Mucosa of descending colon (tissue), 3 donors: Measurements from ENCODE around the gene PIK3C2B. TPM values are rescaled to one million over a fixed set of nuclear protein-coding genes. Genes with fewer than 3 reads are reported as not detected.
"Not testable (repeated sequence)": the region's sequence is repeated elsewhere in the genome, so short reads cannot be mapped to it uniquely, and the experiment has no call there.

Experiments
- ATAC-seq: fragments of 200-7000 bp; cut with Tn5 transposase; one replicate; pipeline ENCODE4 v1.9.1; 2020; ENCODE audit warnings: mild to moderate bottlenecking, moderate library complexity
- DNase-seq, 3 donors: peaks; one replicate each; pipeline ENCODE4 v3.0.0-alpha.2; 2020
- H3K36me3 ChIP-seq: fragments of 200-600 bp; one replicate; pipeline ENCODE4 v1.8.0; 2021; ENCODE audit warnings: low read depth, mild to moderate bottlenecking
- H3K4me1 ChIP-seq: fragments of 200-600 bp; one replicate; pipeline ENCODE4 v1.8.0; 2021; ENCODE audit warnings: low read depth, mild to moderate bottlenecking
- H3K4me3 ChIP-seq: fragments of 200-600 bp; one replicate; pipeline ENCODE4 v1.8.0; 2021; ENCODE audit warnings: mild to moderate bottlenecking
- H3K9me3 ChIP-seq: fragments of 200-600 bp; one replicate; pipeline ENCODE4 v1.8.0; 2021; ENCODE audit warnings: mild to moderate bottlenecking
- intact Hi-C, 2 donors: fragments of 100-400 bp; cut with DNase I in 1 of 2; cut with micrococcal nuclease in 1 of 2; formaldehyde crosslinking; loops; one replicate each; pipeline versions ENCODE4 v1.11.0 to v1.11.1; 2022; cut with DNase I, micrococcal nuclease
- total RNA-seq, 3 donors: library from RNA; stranded (reverse); fragmentation: NEBNext Ultra II Directional in 2 of 3; extraction: Animal tissue kit (Norgen Biotek cat#: 25700) in 2 of 3; gene quantifications; one replicate each; pipeline versions ENCODE4 v1.2.1 to v1.2.4, GENCODE V29; 2021 to 2023
- TF ChIP-seq, protein P1 (sequence below): fragments of 200-600 bp; IDR thresholded peaks from one replicate; pipeline ENCODE4 v1.8.0; 2022; ENCODE audit warnings: antibody characterized with exemption, mild to moderate bottlenecking
- donor health status: DM: no; HTN: no; CAD: no; lungs with moderate emphysema.
- donor health status: DM: no; HTN: no; CAD: no.
- donor health status: DM: no; HTN: yes; CAD: no.

PIK3C2B gene
- total RNA-seq, 3 donors from 2014 or later = 66.5 to 117 (median 90.4) TPM

DNA sequence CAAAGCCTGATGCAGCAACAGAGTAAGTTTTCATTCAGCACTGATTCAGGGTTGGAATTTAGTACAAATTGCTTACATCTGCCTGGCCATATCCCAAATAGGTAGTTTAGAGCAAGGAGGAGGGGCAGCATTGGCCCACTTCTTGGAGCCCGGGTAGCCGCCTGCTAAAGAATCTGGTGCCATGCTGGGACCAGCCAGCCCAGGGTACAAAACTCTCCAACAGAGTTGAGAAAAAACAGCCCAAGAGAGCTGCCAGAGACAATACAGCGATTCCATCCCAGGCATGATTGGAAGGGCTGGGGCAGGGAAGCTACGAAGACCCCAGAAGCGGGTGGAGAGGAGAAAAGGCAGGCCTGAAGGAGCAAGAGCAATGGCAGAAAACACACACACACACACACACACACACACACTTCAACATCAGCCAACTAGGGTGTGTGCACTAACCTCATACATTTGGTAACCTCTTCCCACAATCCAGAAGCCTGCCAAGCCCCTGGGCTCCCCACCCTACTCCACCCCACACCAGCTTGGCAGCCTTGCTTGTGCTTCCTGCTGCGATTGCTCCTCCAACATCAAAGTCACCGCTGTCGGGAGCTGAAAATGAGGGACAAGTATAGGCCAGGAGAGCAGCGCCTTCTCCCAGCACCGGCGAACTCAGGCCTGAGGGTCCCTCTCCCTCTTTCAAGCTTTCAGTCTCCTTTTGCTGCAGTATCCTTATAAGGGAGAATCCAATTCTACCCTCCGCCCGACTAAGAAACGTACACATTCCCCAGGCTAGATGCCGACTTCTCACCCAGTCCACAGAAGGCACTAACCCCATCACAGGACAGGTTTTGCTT is 1.2 kb downstream of the PIK3C2B start:
- Histone ChIP-seq H3K4me1 (peaks cover 27% of the 10 kb centered on the region), H3K9me3 (no peaks in the 10 kb centered on the region), H3K36me3 (no peaks in the 10 kb centered on the region), H3K4me3 (peak overlapping the region; percentile 81)
- TF ChIP-seq, protein P1, sequence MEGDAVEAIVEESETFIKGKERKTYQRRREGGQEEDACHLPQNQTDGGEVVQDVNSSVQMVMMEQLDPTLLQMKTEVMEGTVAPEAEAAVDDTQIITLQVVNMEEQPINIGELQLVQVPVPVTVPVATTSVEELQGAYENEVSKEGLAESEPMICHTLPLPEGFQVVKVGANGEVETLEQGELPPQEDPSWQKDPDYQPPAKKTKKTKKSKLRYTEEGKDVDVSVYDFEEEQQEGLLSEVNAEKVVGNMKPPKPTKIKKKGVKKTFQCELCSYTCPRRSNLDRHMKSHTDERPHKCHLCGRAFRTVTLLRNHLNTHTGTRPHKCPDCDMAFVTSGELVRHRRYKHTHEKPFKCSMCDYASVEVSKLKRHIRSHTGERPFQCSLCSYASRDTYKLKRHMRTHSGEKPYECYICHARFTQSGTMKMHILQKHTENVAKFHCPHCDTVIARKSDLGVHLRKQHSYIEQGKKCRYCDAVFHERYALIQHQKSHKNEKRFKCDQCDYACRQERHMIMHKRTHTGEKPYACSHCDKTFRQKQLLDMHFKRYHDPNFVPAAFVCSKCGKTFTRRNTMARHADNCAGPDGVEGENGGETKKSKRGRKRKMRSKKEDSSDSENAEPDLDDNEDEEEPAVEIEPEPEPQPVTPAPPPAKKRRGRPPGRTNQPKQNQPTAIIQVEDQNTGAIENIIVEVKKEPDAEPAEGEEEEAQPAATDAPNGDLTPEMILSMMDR = no peak
- DNase-seq = peak; percentile 89 to 93 (median 89)
- intact Hi-C loops = no loop called here
- ATAC-seq = peak; percentile 79

DNA sequence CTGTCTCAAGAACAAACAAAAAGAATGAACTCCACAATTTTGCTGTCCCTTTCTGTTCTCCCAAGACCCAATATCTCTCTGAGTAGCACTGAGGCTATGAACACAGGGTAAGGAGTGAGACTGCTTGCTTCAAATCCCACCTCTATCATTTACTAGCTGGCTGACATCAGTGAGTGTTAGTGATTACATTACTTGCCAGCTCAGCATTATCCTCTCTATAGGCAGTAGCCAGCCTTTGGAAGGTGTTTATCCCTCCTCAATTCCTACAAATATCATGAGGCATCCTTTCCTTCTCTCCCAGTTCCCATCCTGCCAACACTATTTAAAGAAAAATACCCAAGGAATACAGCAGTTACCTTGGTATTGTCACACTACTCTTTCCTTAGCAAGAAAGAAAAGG is 3.0 kb downstream of the PIK3C2B start:
- DNase-seq = no peak
- no peaks in the 10 kb centered on the region for H3K36me3 ChIP-seq
- no peak overlapping the region for H3K4me3 ChIP-seq
- no peaks in the 10 kb centered on the region for H3K9me3 ChIP-seq
- ATAC-seq = no peak
- H3K4me1 ChIP-seq = peaks cover 27% of the 10 kb centered on the region
- TF ChIP-seq, protein P1 = no peak
- intact Hi-C loops = no loop called here

DNA sequence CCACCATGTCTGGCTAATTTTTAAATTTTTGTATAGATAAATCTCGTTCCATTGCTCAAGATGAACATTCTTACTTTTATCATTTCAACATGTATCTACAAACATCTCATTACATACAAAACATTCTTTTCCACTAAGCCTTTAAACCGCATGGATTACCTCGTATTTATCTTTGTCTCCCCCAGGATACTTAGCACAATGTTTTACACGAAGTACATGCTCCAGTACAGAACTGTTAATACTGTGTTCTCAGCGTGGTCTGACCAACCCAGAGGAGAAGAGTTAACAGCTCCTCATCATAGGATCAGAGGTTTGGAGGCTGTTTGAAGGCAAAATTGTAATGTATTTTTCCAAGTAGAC is 7.4 kb downstream of the PIK3C2B start:
- intact Hi-C loops = no loop called here
- ATAC-seq (no peak), DNase-seq (no peak)
- TF ChIP-seq, protein P1 = no peak
- peaks cover 25% of the 10 kb centered on the region for H3K4me1 ChIP-seq
- H3K9me3 ChIP-seq = no peaks in the 10 kb centered on the region
- H3K36me3 ChIP-seq = no peaks in the 10 kb centered on the region
- H3K4me3 ChIP-seq = no peak overlapping the region

DNA sequence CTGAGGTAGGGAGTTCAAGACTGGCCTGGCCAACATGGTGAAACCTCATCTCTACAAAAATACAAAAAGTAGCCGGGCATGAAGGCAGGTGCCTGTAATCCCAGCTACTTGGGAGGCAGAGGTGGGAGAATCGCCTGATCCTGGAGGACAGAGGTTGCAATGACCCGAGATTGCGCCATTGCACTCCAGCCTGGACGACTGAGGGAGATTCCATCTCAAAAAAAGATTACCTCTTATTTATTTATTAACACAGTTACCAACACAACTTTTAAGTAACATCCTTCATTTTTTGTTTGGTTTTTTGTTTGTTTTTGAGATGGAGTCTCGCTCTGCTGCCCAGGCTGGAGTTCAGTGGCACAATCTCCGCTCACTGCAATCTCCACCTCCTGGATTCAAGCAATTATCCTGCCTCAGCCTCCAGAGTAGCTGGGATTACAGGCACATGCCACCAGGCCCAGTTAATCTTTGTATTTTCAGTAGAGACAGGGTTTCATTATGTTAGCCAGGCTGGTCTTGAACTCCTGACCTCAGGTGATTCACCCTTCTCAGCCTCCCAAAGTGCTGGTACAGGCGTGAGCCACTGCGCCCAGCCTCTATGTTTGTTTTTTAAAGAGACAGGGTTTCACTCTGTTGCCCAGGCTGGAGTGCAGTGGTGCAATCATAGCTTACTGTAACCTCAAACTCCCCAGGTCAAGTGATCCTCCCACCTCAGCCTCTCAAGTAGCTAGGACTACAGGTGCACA is 7.9 kb downstream of the PIK3C2B start:
- H3K4me1 ChIP-seq = peaks cover 23% of the 10 kb centered on the region
- H3K9me3 ChIP-seq, intact Hi-C loops: not testable (repeated sequence)

DNA sequence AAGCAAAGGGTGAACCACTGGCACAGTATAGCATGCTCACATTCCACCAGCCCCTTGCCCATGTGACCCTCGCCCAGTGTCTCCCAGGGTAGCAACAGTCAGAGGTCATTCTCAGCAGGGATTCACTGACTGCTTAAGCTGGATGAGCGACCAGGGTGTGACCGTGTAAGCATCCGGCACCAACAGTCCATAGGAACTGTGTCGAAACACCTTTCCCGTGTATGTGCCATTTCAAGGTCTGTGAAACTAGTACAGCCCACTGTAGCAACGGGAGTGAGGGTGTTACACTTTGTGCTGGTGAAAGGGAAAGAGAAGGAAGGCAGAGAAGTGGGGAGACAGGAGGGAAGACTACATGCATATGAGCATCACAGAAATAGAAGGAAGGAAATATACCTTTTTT is 10.8 kb downstream of the PIK3C2B start:
- intact Hi-C loops = no loop called here
- TF ChIP-seq, protein P1 = no peak
- H3K4me1 ChIP-seq = peaks cover 47% of the 10 kb centered on the region
- H3K9me3 ChIP-seq = no peaks in the 10 kb centered on the region
- no peak overlapping the region for H3K4me3 ChIP-seq
- ATAC-seq (no peak), DNase-seq (no peak)
- no peaks in the 10 kb centered on the region for H3K36me3 ChIP-seq

More for the DNA sequence above, 7.9 kb downstream of the PIK3C2B start:
- not testable (repeated sequence) for DNase-seq, H3K4me3 ChIP-seq, H3K36me3 ChIP-seq
- ATAC-seq = peak; percentile 42

DNA sequence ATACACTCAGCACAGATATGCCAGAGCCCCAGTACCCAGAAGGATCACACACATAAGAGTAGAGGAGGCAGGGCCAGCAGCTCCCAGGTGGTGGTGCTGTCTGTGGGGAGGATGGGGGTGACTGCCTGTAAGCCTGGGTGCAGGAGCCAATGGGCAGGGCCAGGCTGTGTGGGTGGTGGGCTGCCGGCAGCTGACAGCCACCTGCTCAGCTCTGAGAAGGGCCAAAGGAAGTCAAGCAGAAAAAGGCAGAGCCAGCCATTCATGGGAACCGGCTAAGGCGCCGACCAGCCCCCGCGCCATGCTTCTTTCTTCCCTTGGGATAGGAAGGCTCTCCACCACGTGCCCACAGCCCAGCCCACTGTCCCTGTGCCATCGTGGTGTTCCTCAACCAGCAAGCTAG is 14.1 kb downstream of the PIK3C2B start:
- ATAC-seq = peak; percentile 6
- peaks cover 58% of the 10 kb centered on the region for H3K4me1 ChIP-seq

More for the DNA sequence above, 14.1 kb downstream of the PIK3C2B start:
- no peak for DNase-seq
- intact Hi-C loops = no loop called here
- no peaks in the 10 kb centered on the region for H3K36me3 ChIP-seq
- H3K4me3 ChIP-seq = no peak overlapping the region
- TF ChIP-seq, protein P1 = no peak
- H3K9me3 ChIP-seq = no peaks in the 10 kb centered on the region
